GM19397 (cell line): ENCODE data around the gene ATP8B2.
A peak's percentile ranks its signal among the peaks of the same experiment; 100 is the strongest.
"Not testable (repeated sequence)": the region's sequence is repeated elsewhere in the genome, so short reads cannot be mapped to it uniquely, and the experiment has no call there.

Experiments
- ATAC-seq: cut with Tn5 transposase; IDR thresholded peaks from one replicate; pipeline ENCODE4 v1.9.1; 2021; ENCODE audit warnings: mild to moderate bottlenecking, moderate library complexity; ENCODE audit not compliant: unreplicated experiment

The ATP8B2 gene

GRCh38 chr1:154324669-154325582 is at the start of gene ATP8B2:
Gene ATP8B2 (plus strand): TSS chr1:154325525. CDS start chr1:154328142, 2,617 bp downstream.
- ATAC-seq: peak; percentile 52

GRCh38 chr1:154276797-154277196 is 48.5 kb upstream of the ATP8B2 start:
- ATAC-seq: no peak

GRCh38 chr1:154287591-154287990 is 37.7 kb upstream of the ATP8B2 start:
- ATAC-seq: not testable (repeated sequence)

- ATAC-seq: no peak
These were observed 36.7 kb upstream of the ATP8B2 start for GRCh38 chr1:154288661-154289060.

GRCh38 chr1:154290921-154291320 is 34.4 kb upstream of the ATP8B2 start:
- no peak for ATAC-seq

- no peak for ATAC-seq
These were observed 29.7 kb upstream of the ATP8B2 start for GRCh38 chr1:154295408-154296235.

- ATAC-seq: no peak
These were observed 23.7 kb upstream of the ATP8B2 start for GRCh38 chr1:154301582-154301981.

- ATAC-seq: no peak
These were observed 20.5 kb upstream of the ATP8B2 start for GRCh38 chr1:154304664-154305337.

GRCh38 chr1:154306151-154306550 is 19.2 kb upstream of the ATP8B2 start:
- no peak for ATAC-seq

GRCh38 chr1:154307670-154308270 is 17.6 kb upstream of the ATP8B2 start:
- not testable (repeated sequence) for ATAC-seq

GRCh38 chr1:154309136-154309535 is 16.2 kb upstream of the ATP8B2 start:
- not testable (repeated sequence) for ATAC-seq

- not testable (repeated sequence) for ATAC-seq
These were observed 12.9 kb upstream of the ATP8B2 start for GRCh38 chr1:154312229-154313065.

GRCh38 chr1:154313066-154313356 is 12.3 kb upstream of the ATP8B2 start:
- no peak for ATAC-seq

- not testable (repeated sequence) for ATAC-seq
These were observed 11.1 kb upstream of the ATP8B2 start for GRCh38 chr1:154314226-154314625.

- ATAC-seq: no peak
These were observed 8.6 kb upstream of the ATP8B2 start for GRCh38 chr1:154316704-154317103.

- no peak for ATAC-seq
These were observed 6.9 kb upstream of the ATP8B2 start for GRCh38 chr1:154318386-154318785.

- no peak for ATAC-seq
These were observed 4.3 kb upstream of the ATP8B2 start, which contains the start of gene AQP10 for GRCh38 chr1:154320882-154321608. Gene AQP10 (plus strand): TSS chr1:154321093. CDS start chr1:154321156, 63 bp downstream.

- ATAC-seq: not testable (repeated sequence)
These were observed 3.8 kb upstream of the ATP8B2 start for GRCh38 chr1:154321609-154321934.

GRCh38 chr1:154323493-154323892 is 1.8 kb upstream of the ATP8B2 start:
- ATAC-seq: no peak
